Hematopoietic multipotent progenitor cell (in vitro differentiated cells): Measurements from ENCODE around the gene PSMD14. TPM values are rescaled to one million over a fixed set of nuclear protein-coding genes. Genes with fewer than 3 reads are reported as not detected.
"Not testable (repeated sequence)": the region's sequence is repeated elsewhere in the genome, so short reads cannot be mapped to it uniquely, and the experiment has no call there.

ENCODE experiments used
- DNase-seq, 3 donors: peaks; one replicate each; pipeline ENCODE4 v3.0.0-alpha.2; 2011 to 2015; ENCODE audit warnings: low read depth in 2 of 3, low spot score in 2 of 3
- total RNA-seq: library from RNA; depleted of rRNA; stranded (reverse); fragments of >200 nt; gene quantifications from one replicate; pipeline ENCODE4 v1.2.3, GENCODE V29; 2012

The PSMD14 gene
- total RNA-seq: 23.4 TPM

DNA sequence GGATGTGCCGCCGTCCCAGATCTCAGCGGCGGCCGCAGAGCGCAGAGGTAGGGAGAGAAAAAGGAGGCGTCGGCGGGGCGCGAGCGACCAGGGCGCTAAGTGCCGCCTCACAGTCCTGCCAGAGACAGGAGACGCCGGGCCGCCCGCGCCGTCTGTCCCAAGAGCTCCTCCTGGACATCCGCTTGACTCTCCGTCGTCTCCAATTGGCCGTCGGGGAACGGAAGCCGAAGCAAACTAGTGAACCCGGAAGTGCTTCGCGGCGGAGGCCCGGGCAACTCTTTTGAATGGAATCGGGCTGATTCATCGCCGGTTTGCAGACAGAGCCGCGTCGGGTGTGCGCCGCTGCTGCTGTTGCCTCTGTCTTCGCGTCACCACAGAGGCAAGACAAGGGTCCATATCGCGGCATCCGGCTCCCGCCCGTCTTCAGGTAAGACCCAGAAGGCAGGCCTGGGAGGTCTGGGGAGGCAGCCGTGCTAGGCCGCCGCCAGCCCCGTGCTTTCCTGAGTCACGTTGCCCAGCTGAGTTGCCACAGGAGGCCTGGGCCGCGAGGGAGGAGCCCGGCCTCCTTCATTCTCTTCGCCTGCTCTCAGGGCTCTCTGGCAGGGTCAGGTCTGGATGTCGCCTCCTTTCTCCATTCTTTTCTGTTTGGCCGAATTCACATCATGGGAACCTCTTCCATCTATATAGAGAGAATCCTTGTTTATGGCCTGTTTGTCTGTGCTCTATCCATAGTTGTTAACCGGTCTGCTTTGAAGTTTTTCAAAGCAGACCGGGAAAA lies at the start of gene PSMD14:
PSMD14 (plus strand) TSS at position 248 of the 778 bp plus-strand sequence. CDS start 10,401 bp downstream, outside the sequence.
- DNase-seq: peak; percentile 70 to 96 (median 94)

DNA sequence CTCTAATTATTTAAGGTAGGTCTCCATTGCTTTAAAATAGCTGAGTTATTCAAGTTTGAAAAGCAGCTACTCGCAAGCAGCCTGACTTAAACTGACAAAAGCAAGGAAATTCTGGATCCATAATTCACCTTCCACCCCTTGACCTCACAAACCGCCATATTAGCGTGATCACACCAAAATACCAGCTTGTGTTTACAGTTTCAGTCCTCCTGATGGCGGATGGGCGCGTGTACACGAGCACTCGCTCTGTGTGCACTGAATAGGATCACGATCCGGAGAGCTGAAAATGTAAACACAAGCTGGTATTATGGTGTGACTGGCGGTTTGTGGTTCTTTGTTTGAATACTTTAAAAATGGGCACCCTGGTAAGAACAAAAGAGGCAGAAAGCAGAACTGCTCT lies 42.4 kb upstream of the PSMD14 start:
- no peak for DNase-seq

DNA sequence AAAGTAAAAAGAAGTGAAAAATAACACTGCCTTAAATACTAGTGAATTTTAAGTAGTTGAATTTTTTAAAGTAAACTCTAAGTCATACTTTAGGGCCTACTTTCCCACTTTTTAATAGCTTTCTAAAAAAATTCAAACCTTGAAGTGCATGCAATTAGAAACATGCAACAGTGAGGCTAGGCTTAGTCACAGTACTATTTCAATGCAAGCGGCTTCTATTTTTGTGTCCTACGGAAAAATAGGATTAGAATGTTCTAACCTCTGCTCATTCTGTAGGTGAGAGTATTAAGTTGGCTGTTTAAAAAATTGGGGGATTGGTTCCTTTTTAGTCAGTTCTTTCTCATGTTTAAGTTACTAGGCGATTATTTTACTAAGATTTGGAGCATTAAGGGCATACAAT lies 39.1 kb upstream of the PSMD14 start:
- DNase-seq: no peak

DNA sequence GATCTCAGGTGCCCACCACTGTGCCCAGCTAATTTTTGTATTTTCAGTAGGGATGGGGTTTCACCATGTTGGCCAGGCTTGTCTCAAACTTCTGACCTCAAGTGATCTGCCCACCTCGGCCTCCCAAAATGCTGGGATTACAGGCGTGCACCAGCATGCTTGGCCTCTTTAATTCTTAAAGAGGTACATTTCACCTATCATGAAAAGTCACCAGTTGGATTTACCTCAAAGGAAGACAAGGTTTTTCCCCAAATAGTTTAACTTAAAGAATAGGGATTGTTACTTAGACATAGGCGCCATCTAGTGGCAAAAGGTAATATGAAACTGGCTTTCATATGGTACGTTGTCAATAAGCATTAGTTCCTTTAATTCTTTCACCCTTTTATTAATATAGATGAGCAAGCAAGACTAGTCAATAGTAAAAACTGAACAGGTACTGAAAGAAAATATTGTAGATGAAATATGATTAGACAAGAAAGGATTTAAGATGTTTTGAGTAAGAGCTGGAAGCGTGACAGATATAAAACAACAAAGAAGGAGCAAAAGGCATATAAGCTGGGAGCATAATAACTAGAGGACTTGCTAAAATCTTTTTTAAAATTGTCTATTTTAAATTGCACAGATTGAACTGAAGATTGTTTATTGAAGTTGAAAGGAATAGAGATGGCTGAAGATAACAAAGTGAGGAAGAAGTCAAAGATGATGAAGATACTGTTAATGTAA lies 35.0 kb upstream of the PSMD14 start:
- DNase-seq: peak; percentile 43 to 79 (median 51)

DNA sequence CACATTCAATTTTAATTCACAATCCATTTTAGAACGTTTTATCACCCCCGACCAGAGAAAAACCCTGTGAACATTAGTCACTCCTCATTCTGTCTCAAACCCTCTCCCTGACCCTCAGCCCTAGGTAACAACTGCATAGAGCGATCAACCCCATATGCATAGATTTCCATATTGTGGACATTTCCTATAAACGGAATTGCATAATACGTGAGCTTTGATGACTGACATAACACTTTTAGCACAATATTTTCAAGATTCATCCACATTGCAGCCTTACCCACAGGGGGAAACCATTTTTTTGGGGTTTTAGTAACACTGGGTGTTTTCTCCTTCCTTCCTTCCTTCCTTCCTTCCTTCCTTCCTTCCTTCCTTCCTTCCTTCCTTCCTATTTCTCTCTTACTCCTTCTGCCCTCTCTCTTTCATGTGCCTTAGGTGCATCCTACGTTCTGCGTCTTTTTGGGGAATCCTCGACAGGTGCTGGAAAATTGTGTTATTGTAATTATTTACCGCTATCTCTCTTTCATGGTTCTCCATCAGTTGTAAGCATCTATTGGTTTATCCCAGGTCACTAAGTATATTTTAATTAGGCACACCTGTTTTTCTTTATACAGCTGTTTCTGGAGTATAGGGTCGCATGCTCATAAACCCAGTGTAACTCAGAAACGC lies 29.5 kb upstream of the PSMD14 start:
- DNase-seq: peak in 1 of 3 donors; percentile 19

DNA sequence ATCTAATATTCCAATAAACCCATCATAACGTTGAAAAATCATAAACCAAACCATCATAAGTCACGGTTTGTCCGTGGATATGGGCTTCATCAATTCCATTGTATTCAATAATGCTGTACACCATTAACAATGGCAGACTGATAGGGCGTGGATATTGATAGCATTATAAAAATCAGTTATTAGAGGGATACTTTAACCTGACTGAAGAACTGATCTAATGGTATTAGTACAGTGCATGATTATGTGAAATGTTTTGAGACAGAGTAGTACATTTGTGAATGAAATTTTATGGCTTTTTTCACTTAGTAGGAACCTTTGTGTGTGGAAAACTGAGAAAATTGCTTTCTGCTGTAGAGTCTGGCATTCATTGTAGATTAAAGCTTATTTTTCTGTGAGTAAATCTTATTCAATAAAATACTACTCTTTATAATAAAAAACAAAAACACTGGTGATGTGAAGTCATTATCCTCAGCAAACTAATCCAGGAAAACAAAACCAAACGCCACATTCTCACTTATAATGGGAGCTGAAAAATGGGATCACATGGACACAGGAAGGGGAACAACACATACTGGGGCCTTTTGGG lies 28.9 kb upstream of the PSMD14 start:
- DNase-seq: not testable (repeated sequence)

DNA sequence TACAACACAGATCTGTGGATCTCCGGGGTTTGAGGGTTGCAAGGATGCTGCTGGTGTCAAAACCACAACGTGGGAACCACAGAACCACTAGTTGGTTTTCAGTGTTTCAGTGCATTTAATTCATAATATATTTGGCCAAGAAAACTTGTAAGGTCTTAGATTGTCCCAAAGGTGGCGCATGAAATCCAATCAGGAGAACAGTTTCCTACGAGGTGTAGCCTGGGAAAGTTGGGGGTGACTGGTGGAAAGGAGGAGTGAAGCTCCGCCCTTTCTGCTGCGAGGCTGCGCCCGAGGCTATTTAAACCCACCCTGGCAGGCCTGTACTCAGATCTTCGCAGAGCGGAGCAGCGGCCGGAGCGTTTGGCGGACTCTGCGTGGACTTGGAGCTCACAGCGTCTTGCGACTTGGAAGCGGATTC lies 27.3 kb upstream of the PSMD14 start:
- DNase-seq: peak in 1 of 3 donors; percentile 10

DNA sequence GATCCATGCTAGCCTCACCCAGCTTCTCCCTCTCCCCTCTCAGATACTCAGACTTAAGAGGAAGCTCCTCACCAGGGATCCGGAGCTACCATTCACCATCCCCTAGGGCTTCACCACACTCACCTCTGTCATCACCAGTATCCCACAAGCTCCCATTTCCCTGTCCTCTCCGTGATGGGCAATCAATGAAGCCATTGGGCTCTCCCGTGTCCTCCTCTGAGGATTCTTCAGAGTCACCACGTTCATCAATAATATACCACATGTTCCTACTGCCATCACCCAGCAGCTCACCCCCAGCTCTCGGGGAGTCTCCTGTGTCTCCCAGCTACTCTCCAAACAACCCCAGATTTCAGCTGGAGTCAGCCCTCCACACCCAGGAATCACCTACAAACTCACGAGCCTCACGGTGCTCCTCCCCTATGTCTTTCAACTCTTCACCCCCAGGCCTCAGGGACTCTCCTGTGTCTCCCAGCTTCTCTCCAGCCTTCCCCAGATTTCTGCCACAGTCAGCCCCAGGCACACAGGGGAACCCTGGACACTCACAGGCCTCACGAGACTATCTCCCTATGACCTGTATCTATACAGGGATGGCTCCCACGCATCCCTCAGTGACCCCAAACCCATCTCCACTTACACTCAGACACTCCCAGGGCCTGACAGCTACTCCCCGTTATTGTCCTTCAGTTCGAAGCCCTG lies 26.5 kb upstream of the PSMD14 start:
- DNase-seq: not testable (repeated sequence)

DNA sequence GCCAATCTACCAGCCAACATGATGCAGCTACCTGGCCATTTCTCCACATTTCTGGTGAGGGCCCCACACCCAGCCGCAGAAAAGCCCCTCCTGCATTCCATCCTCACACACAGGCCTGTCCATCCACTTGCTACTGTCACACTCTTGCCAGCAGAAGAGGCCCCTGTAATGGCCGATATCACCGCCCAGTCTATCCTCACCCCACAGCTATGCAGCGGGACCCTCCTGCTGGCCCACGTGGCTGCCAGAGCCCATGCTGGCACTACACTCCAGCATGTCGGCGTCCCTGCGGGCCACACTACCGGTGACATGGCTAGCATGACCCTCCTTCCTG lies 25.9 kb upstream of the PSMD14 start:
- not testable (repeated sequence) for DNase-seq

DNA sequence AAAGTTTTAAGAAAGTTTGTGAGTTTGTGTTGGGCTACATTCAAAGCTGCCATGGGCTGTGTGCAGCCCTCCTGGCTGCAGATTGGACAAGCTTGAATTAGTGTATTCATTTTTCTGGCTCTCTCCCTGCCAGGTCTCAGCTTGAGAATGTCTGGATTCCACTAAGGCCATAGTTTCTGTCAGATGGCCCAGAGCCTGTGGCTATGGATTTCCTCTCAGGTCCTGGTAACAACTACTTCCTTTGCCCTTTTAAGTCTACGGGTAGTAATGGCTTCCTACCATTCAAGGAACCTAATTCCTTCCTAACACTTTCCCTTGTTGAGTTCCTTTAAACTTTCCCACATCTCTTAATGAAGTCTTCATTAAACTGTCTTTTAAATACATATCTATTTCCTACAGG lies 24.3 kb upstream of the PSMD14 start:
- DNase-seq: no peak

DNA sequence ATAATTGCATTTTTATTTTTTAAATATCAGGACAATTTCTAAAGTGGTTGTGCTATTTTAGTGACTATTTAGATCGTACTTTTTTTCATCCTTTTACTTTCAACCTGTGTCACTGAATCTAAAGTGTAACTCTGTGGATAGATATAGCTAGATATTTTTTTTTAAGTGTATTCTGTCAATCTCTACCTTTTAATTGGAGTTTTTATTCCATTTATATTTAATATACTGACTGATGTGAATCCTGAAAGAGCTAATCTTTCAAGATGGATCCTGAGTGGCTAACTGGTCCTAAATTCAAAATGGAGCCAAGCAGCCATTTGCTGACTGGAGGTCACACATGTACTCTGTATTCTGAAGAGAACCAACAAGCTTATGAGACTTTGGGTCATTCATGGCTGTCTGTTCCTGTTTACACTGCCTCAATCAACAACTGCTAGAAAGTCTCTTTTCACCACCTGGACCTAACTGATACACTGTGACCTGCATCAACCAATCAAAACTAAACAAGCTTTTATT lies 4.6 kb upstream of the PSMD14 start:
- DNase-seq: no peak

DNA sequence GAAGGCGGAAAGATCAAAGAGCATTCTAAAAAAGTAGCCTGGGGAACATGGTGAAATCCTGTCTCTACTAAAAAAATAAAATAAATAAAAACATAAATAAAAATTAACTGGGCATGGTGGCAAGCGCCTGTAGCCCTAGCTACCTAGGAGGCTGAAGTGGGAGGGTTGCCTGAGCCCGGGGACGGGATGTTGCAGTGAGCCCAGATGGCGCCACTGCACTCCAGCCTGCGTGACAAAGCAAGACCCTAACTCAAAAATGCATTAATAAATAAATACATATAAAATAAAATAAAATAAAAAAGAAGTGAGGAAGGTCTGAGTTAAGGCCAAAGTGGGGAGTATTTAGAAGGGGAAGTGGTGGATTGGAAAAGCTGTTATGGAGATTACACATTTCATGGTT lies 1.3 kb upstream of the PSMD14 start:
- no peak for DNase-seq

DNA sequence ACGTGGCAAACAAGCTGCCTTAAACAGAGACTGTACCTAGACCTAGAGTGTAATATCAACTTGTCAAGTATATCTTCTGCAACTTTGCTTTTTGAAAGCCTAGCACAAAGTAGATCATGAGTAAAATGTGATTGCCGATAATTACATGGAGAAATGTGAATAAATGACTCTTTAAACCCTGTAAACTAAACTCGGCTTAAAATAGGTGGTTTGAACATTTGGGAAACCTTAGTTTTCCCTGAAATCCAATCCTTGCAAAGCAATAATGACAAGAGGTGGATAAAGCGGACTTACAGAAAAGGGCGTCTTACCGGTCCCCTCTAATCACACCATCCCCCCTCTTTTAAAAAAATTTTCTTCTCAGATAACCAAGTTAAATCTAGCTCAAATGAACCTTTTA lies 549 bp upstream of the PSMD14 start:
- DNase-seq: no peak

DNA sequence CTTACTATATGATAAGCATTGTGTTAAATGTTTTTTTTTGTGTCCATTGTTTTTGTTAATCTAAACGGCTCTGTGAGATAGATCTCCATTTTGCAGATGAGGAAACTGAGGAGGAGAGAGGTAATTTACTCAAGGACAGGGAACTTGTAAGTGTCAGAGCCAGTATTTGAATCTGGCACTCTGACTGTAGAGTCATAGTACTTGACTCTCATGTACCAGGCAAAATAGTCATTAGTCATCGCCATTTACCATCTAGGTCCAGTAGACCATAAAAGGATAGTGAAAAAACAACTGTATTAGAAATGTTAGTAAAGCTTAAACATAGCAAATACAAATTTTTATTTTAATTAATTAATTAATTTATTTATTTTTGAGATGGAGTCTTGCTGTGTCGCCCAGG lies 4.8 kb downstream of the PSMD14 start:
- no peak for DNase-seq

DNA sequence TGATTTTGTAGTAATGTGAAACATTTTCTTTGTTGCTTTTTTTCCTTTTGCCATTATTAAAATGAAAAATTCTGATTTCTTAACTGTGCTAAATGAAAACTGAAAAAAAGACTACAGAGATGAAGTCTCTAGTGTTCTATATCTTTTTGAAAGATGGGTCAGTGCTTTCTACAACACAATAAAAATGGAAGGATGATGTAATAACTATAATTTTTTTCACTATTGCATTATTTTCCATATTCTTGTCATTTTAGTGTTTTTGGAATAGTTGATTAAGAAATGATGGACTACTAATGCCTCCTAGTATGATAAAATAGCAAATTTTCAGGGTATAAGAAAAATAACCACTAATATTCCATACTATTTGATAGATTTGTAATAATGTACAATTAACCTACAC lies 7.2 kb downstream of the PSMD14 start:
- DNase-seq: no peak

DNA sequence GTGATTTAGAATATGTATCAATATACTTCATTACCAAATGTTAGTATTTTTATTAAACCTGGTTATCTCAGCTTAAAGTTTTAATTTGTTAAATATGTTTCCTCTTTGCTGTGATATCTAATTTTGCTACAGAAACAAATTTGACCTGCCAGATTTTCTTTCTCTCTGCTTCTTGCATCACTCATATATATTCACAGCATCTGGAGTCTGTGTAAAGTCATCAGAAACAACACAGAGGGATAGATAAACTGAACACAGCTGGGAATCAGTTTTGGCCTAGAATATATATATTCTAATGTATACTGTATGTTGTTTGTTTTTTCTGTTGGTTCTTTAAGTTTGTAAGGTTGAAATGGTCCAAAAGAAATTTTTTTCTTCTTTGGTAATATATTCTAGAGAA lies 8.5 kb downstream of the PSMD14 start:
- DNase-seq: no peak

DNA sequence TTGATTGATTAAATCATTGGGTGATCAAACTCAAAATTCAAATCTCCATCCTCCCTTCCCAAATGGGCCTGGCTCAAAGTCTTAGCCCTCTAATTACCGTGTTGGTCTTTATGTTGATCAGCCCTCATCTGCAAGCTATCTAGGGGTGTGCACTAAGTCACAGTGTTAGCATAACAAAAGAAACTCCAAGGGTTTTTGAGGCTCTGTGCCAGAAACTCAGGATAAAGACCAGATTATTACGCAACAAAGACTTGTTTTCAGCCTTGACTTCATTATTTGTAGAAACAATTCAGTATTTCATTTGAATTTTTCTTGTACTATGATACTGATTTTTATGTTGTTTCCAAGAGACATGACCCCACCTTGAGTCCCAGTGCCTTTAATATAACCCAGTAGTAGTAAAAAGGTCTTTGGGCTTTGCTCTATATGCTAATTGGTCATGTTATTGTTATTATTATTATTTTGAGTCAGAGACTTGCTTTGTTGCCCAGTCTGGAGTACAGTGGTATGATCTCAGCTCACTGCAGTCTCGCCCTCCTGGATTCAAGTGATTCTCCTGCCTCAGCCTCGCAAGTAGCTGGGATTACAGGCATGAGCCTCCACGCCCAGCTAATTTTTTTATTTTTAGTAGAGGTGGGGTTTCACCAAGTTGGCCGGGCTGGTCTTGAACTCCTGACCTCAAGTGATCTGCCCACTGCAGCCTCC lies 13.9 kb downstream of the PSMD14 start:
- no peak for DNase-seq

DNA sequence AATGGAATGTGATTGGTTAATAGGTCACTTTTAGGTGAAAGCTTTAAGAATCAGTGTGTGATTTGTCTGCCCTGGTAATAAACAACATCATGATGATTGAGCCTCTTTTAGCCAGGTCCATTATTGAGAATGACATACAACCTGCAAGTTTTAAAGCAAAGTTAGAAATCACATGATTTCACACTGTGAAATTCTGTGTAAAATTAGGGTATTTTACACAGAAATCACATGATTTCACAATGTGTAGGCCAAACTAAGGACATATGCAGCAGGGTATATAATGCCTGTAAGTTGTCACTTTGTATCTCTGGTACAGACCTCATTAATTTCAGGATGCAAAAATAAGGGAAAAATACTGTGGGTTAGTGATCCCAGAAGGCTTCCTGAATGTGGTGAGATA lies 16.7 kb downstream of the PSMD14 start:
- DNase-seq: no peak

DNA sequence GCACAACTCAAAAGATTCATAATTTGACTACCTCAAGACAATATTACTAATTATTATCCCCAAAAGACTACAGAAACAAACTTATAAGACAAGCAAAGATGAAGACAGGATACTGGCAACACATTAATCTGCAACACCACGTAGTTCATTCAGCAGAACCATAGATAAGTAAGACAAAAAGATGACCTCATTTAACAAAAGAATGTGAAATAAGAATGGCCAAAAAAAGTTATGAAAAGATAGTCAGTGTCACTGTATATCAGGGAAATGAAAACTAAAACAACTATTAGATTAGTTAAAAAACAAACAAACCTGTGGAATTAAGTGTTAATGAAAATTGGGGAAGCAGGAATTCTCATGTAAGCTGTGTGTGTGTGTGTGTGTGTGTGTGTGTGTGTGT lies 19.4 kb downstream of the PSMD14 start:
- DNase-seq: no peak
